PC-9 (cell line): ENCODE data around the gene GCLC. TPM values are rescaled to one million over a fixed set of nuclear protein-coding genes. Genes with fewer than 3 reads are reported as not detected.

ENCODE experiments used
- BruUV-seq: library from RNA; stranded (reverse); fragments of 400-500 nt; replicated peaks from 2 replicates; lab custom pipeline; 2021; lab: Mats Ljungman, UMichigan
- CTCF ChIA-PET: fragments of 300-600 bp; sonication (Branson Sonifier 250); formaldehyde crosslinking; loops from one replicate; lab custom pipeline; 2022; ENCODE audit warnings: antibody characterized with exemption; lab: Charles Lee
- POLR2A ChIA-PET: fragments of 300-600 bp; sonication (Branson Sonifier 250); formaldehyde crosslinking; loops from one replicate; lab custom pipeline; 2022; ENCODE audit warnings: antibody characterized with exemption; ENCODE audit not compliant: unreplicated experiment; lab: Charles Lee
- DNase-seq, 2 experiments: peaks; one replicate each; pipeline versions ENCODE4 v3.0.0 to v3.0.0-alpha.2; 2015 to 2022; ENCODE audit warnings: mixed read lengths in 1 of 2
- H2AFZ ChIP-seq: fragments of 200-600 bp; sonication (generic); 2 replicates; pipeline ENCODE4 v1.8.1; 2017; ENCODE audit warnings: antibody characterized with exemption
- H3F3A ChIP-seq: fragments of 200-600 bp; sonication (generic); 2 replicates; pipeline ENCODE4 v1.8.1; 2017; ENCODE audit warnings: antibody characterized with exemption, mild to moderate bottlenecking, low read depth; ENCODE audit not compliant: insufficient read depth
- H3K27ac ChIP-seq: fragments of 200-600 bp; sonication (generic); 2 replicates; pipeline ENCODE4 v1.6.1; 2016; ENCODE audit warnings: mixed run types
- H3K27me3 ChIP-seq: fragments of 200-600 bp; sonication (generic); 2 replicates; pipeline ENCODE4 v1.6.1; 2016; ENCODE audit warnings: low read depth, mixed run types; ENCODE audit not compliant: insufficient read depth
- H3K36me3 ChIP-seq: fragments of 200-600 bp; sonication (generic); 2 replicates; pipeline ENCODE4 v1.6.1; 2016; ENCODE audit warnings: low read depth, mixed run types
- H3K4me1 ChIP-seq: fragments of 200-600 bp; sonication (generic); replicated peaks from 2 replicates; pipeline ENCODE4 v1.6.1; 2016; ENCODE audit warnings: mixed run types; ENCODE audit not compliant: insufficient read depth
- H3K4me2 ChIP-seq: fragments of 200-600 bp; sonication (generic); 2 replicates; pipeline ENCODE4 v1.6.1; 2017; ENCODE audit warnings: mixed run types
- H3K4me3 ChIP-seq: fragments of 200-600 bp; sonication (generic); 2 replicates; pipeline ENCODE4 v1.6.1; 2016; ENCODE audit warnings: mixed run types
- H3K79me2 ChIP-seq: fragments of 200-600 bp; sonication (generic); 2 replicates; pipeline ENCODE4 v1.6.1; 2017; ENCODE audit warnings: low read depth, mixed run types
- H3K9me2 ChIP-seq: fragments of 200-600 bp; sonication (generic); 2 replicates; pipeline ENCODE4 v1.8.1; 2017; ENCODE audit warnings: mild to moderate bottlenecking; ENCODE audit not compliant: insufficient read depth
- H3K9me3 ChIP-seq: fragments of 200-600 bp; sonication (generic); 2 replicates; pipeline ENCODE4 v1.8.1; 2016; ENCODE audit warnings: low read depth; ENCODE audit not compliant: insufficient read depth
- H4K20me1 ChIP-seq: fragments of 200-600 bp; sonication (generic); 2 replicates; pipeline ENCODE4 v1.8.1; 2017; ENCODE audit not compliant: insufficient read depth
- CTCF ChIP-seq: fragments of 200-600 bp; sonication (generic); conservative IDR thresholded peaks from 2 replicates; pipeline ENCODE4 v1.6.1; 2017; ENCODE audit warnings: mixed run types, antibody characterized with exemption, mild to moderate bottlenecking, moderate library complexity
- EZH2 ChIP-seq: fragments of 200-600 bp; sonication (generic); IDR thresholded peaks from 2 replicates; pipeline ENCODE4 v1.8.0; 2017; ENCODE audit warnings: antibody characterized with exemption, low read depth
- intact Hi-C: fragments of 100-400 bp; cut with micrococcal nuclease; formaldehyde crosslinking; loops from one replicate; pipeline ENCODE4 v1.10.0; 2022; ENCODE audit not compliant: unreplicated experiment
- total RNA-seq: library from RNA; stranded (reverse); gene quantifications from 2 replicates; pipeline ENCODE4 v1.2.3, GENCODE V29; 2021

Gene GCLC
- total RNA-seq, 1 experiment from 2014 or later, result 213 TPM

- Histone ChIP-seq H2AFZ (no peak overlapping the region), H3K4me3 (peak overlapping the region; percentile 79), H3K79me2 (peaks cover 87% of the 10 kb centered on the region), H3K27me3 (no peaks in the 10 kb centered on the region), H3K9me3 (no peaks in the 10 kb centered on the region), H3K9me2 (no peaks in the 10 kb centered on the region), H3K36me3 (peaks cover 43% of the 10 kb centered on the region), H3F3A (peaks cover 11% of the 10 kb centered on the region; the same call in 1 of the 2 replicates), H4K20me1 (peaks cover 57% of the 10 kb centered on the region), H3K4me1 (peaks cover 63% of the 10 kb centered on the region), H3K27ac (peak overlapping the region; percentile 96), H3K4me2 (peak overlapping the region; percentile 98)
- intact Hi-C loops, result loop anchor here (2.0 kb wide), 3 partner anchors 107 to 431 kb away; no protein-coding TSS in a partner anchor
- DNase-seq, result peak in 1 of 2 experiments; percentile 25
- POLR2A ChIA-PET, result interaction anchor here (0.6 kb wide), 2 partner anchors 50 to 72 kb away, joined by 3 to 5 read pairs; no protein-coding TSS in a partner anchor
- CTCF ChIA-PET, result interaction anchor here (0.6 to 1.0 kb wide), 2 partner anchors 50 to 435 kb away, joined by 3 to 4 read pairs; no protein-coding TSS in a partner anchor
- TF ChIP-seq CTCF, result no peak
- TF ChIP-seq EZH2, result no peak
- BruUV-seq, result TSS peak; percentile 16
Measured at GRCh38 chr6:53543359-53544216, 1.3 kb downstream of the GCLC start.

GRCh38 chr6:53541900-53542299 is 3.0 kb downstream of the GCLC start:
- peak overlapping the region; percentile 79 for H3K4me3 ChIP-seq
- H3K36me3 ChIP-seq, result peaks cover 46% of the 10 kb centered on the region
- H4K20me1 ChIP-seq, result peaks cover 72% of the 10 kb centered on the region
- H3K9me3 ChIP-seq, result no peaks in the 10 kb centered on the region
- H2AFZ ChIP-seq, result no peak overlapping the region
- no peaks in the 10 kb centered on the region for H3K27me3 ChIP-seq
- H3K9me2 ChIP-seq, result no peaks in the 10 kb centered on the region
- DNase-seq, result no peak
- intact Hi-C loops, result no loop called here
- peaks cover 4% of the 10 kb centered on the region; the same call in 1 of the 2 replicates for H3F3A ChIP-seq
- CTCF ChIA-PET, result interaction anchor here (0.6 kb wide), 1 partner anchor 137 kb away, joined by 4 read pairs; no protein-coding TSS in a partner anchor
- H3K27ac ChIP-seq, result peak overlapping the region; percentile 96
- peaks cover 64% of the 10 kb centered on the region for H3K4me1 ChIP-seq
- no peak for TF ChIP-seq EZH2
- TF ChIP-seq CTCF, result no peak
- peaks cover 97% of the 10 kb centered on the region for H3K79me2 ChIP-seq
- peak overlapping the region; percentile 98 for H3K4me2 ChIP-seq
- no TSS peak for BruUV-seq
- POLR2A ChIA-PET, result interaction anchor here (0.7 kb wide), 1 partner anchor 17 kb away, joined by 3 read pairs; no protein-coding TSS in a partner anchor

GRCh38 chr6:53540129-53540692 is 4.7 kb downstream of the GCLC start:
- Histone ChIP-seq H3K27ac (no peak overlapping the region), H3K27me3 (no peaks in the 10 kb centered on the region), H3F3A (peaks cover 16% of the 10 kb centered on the region; the same call in 1 of the 2 replicates), H4K20me1 (peaks cover 88% of the 10 kb centered on the region), H3K4me2 (peak overlapping the region; percentile 98), H3K9me2 (no peaks in the 10 kb centered on the region), H3K36me3 (peaks cover 55% of the 10 kb centered on the region), H2AFZ (no peak overlapping the region), H3K79me2 (peaks cover 97% of the 10 kb centered on the region), H3K9me3 (no peaks in the 10 kb centered on the region), H3K4me1 (peaks cover 48% of the 10 kb centered on the region), H3K4me3 (peak overlapping the region; percentile 79; the same call in 1 of the 2 replicates)
- ChIA-PET POLR2A (no interaction called here), CTCF (interaction anchor here (0.6 kb wide), 1 partner anchor 188 kb away, joined by 4 read pairs; no protein-coding TSS in a partner anchor)
- TF ChIP-seq CTCF, result no peak
- TF ChIP-seq EZH2, result no peak
- DNase-seq, result no peak
- intact Hi-C loops, result no loop called here
- no TSS peak for BruUV-seq
